T-helper 17 cell (primary cell): ENCODE measurements around the gene STAP1. TPM values are rescaled to one million over a fixed set of nuclear protein-coding genes. Genes with fewer than 3 reads are reported as not detected.

ENCODE experiments used
- total RNA-seq, 4 donors: library from RNA in 2 of 4; stranded (reverse) in 2 of 4; gene quantifications; one replicate each; pipeline ENCODE4 v1.2.3 and lab custom pipeline; 2022 to 2026

Gene STAP1
- total RNA-seq, 2 donors from 2014 or later, result 0.50 to 4.1 TPM

Other genes starting within 250 kb of the STAP1 start
- gene CENPC, start 13.2 kb upstream of the STAP1 start, total RNA-seq, result 100 to 1,000 TPM in 1 of 2 donors, 10 to 100 TPM in 1; 90.0 to 105 TPM
- 10 to 100 TPM; 43.7 to 54.8 TPM for gene UBA6, start 142.4 kb downstream of the STAP1 start, total RNA-seq
- not detected for gene GNRHR, start 195.7 kb downstream of the STAP1 start, total RNA-seq